ENCODE measurements around the gene UNC45A.
A peak's percentile ranks its signal among the peaks of the same experiment; 100 is the strongest.
"Not testable (repeated sequence)": the region's sequence is repeated elsewhere in the genome, so short reads cannot be mapped to it uniquely, and the experiment has no call there.

The UNC45A gene

DNA sequence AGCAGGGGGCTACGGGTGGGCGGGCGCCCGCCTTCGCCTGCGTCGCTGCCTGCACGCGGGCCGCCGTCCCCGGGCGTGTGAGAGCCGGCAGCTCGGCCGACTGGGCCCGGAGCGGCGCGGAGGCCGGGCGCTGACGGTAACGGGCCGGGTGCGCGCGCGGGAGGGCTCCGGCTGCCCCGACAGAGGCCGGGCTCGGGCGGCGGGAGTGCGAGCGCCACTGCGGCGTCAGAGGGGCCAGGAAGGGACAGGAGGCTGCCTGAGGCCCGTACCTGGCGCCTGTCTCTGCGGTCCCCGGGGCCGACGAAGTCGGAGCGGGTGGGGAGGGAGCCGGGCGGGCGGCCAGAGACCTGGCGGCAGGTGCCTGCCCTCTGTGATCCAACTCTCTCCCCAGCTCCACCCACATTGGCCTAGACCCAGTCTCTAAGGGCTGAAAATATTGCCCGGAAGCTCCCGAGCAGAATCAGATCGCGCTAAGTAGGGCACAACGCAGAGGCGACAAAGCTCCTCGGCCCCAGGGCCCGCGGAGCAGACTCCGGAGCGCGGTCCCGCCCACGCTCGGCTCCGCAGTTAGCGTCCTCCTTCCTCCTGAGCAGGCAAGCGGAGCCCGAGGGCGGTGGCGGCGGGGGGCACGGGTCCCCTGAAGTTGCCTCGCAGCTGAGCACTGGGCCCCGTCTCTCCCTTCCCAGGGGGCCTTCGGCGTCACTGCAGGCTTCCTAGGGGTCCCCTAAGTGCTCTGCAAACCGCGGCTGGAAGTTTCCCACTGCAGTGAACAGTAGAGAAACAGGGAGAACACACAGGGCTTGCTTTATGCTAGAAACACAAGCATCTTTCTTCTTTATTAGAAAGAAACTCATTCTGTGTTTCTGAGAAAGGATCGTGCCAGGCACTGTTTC, 32.0 kb upstream of the UNC45A start, which contains the start of gene MAN2A2:
Gene MAN2A2 (plus strand): TSS at position 463 of the 893 bp plus-strand sequence. CDS start 906 bp downstream, outside the sequence.
- no peak for DNase-seq (ENCODE audit: low read depth, low spot score)
- H3K27ac ChIP-seq, result peak within 1 kb of the TSS; percentile 65

DNA sequence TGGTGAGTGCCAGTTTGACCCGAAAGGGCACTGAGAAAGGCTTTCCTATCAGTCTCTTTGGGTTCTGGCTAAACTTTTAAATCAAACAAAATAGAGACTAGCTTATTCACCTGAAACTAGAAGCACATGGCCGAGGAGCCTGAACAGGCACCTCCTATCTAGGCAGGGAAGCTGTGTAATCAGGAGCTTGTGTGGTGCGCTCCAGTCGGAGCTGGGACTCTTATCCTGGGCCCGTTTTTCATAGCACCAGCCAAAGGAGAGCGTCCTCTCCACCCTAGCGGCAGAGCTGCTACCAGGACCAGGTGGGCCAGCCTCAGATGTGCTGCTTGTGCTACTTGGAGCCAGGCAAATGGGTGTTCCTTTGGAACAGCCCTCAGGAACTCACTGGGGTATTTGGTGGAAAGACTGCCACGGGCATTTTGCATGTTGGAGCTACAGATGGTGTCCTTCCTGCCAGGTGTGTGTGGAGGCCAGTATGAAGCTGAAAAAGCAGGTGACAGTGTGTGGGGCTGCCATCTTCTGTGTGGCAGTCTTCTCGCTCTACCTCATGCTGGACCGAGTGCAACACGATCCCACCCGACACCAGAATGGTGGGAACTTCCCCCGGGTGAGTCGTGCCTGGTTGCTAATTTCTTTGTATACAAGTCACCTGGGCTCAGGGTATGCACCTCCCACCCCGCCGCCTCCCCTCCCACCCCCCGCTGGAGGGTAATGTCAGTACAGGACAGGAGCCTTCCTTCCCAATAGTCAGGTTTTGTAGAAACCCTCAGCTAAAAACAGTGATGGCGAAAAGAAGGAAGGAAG, 31.1 kb upstream of the UNC45A start:
- DNase-seq (ENCODE audit: low read depth, low spot score), result no peak
- H3K27ac ChIP-seq, result no peak overlapping the region

DNA sequence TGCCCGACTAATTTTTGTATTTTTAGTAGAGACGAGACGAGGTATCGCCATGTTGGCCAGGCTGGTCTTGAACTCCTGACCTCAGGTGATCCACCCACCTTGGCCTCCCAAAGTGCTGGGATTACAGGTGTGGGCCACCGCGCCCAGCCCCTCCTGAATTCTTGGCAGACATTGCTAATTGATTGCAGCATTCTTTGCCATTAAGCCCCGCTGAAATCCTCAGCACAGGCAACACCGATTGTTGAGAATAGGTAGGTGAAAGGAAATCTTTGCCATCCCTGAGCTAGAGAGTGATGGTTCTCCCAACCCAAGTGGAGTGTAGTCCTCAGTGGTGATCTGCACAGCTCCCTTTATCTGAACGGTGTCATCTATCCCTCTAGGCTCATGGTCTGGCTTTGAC, 30.3 kb upstream of the UNC45A start:
- no peak overlapping the region for H3K27ac ChIP-seq
- DNase-seq (ENCODE audit: low read depth, low spot score), result no peak

DNA sequence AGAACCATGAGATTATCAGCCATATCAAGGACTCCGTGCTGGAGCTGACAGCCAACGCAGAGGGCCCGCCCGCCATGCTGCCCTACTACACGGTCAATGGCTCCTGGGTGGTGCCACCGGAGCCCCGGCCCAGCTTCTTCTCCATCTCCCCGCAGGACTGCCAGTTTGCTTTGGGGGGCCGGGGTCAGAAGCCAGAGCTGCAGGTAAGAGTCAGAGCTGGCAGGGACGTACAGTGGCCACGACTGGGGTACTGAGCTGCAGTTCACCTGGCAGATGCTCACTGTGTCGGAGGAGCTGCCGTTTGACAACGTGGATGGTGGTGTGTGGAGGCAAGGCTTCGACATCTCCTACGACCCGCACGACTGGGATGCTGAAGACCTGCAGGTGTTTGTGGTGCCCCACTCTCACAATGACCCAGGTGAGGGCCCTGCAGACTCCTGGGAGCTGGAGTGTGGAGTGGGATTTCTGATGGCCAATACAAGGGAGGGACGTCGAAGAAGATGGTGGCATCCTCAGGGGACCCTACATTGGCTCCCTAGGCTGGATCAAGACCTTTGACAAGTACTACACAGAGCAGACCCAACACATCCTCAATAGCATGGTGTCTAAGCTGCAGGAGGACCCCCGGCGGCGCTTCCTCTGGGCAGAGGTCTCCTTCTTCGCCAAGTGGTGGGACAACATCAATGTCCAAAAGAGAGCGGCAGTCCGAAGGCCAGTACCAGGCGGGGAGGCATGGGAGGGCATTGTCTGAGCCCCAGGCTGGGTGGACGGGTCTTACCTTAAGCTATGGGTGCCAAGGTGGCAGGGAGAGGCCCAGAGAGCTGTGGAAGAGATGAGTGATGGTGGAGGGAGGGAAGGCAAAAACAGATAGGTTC, 29.5 kb upstream of the UNC45A start:
- no peak overlapping the region for H3K27ac ChIP-seq
- DNase-seq (ENCODE audit: low read depth, low spot score), result no peak

DNA sequence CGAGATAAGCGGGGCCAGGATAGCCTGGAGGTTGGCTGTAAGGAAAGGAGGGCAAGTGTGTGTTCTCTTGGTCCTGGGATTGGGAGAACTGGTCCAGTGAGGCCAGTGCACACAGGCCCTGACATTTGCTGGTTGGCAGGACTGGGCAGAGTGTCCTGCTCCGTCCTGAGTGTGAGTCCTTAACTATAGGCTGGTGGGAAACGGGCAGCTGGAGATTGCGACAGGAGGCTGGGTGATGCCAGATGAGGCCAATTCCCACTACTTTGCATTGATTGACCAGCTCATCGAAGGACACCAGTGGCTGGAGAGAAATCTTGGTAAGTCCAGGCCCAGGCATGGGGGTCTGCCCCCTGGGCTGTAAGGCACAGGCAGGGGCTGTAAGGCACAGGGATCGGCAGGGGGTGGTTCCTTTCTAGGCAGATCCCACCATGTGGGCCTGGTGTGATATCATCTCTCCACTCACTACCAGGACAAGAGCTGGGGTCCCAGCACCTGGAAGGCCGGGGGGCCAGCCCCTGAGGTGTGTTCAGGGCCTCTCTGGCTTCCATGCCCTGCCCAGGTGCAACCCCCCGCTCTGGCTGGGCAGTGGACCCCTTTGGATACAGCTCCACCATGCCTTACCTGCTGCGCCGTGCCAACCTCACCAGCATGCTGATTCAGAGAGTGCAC, 28.8 kb upstream of the UNC45A start:
- H3K27ac ChIP-seq, result no peak overlapping the region
- DNase-seq (ENCODE audit: low read depth, low spot score), result no peak

DNA sequence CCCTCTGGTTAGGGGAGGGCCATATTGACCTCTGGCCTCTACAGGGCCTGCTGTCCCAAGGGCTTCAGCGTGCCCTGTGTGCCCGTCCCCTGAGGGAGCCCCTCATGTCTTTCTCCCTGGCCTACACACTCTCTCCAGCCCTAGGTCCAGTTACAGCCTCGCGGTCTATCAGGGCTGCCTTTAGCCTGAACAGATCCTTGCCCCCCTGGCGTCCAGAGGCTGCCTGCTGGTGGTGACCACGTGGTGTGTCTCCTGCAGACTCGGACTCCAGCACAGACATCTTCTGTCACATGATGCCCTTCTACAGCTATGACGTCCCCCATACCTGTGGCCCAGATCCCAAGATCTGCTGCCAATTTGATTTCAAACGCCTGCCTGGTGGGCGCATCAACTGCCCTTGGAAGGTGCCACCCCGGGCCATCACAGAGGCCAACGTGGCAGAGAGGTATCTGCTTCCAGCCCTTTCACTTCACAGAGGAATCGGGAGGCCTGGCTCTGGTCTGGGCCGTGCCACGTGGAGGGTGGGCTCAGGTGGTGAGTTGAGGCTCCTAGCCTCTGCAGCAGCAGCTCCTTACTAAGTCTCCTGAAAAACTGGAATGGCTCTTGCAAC, 27.9 kb upstream of the UNC45A start:
- DNase-seq (ENCODE audit: low read depth, low spot score), result no peak
- no peak overlapping the region for H3K27ac ChIP-seq

DNA sequence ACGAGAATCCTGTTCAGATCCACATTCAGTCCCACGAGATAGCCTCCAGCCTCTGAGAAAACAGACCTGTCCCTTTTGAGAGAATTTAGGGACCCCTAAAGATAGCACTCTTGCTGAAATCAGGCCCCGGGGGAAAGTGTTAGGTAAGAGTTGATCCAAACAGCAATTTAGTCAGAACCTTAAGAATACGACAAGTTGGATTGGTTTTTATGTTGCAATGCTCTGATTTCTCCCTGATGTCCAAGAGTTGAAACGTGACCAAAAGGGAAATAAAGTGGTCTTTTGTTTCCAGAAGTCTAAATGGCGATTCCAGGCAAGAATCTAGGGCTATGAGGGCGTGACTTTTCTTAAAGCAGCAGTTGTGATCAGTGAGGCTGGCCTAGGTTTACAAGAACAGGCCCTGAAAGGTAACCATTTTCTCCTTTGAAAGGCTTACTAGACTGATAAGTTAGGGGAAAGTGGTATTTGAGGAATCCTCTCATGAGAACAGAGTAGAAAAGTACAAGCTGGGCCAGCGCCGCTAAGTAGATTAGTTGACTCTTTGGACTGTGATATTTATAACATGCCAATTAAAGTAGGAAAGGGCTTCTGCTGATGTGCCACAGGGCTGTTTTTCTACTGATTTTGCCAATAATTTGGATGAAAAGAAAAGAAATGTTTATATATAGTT, 27.1 kb upstream of the UNC45A start:
- no peak for DNase-seq (ENCODE audit: low read depth, low spot score)
- no peak overlapping the region for H3K27ac ChIP-seq

DNA sequence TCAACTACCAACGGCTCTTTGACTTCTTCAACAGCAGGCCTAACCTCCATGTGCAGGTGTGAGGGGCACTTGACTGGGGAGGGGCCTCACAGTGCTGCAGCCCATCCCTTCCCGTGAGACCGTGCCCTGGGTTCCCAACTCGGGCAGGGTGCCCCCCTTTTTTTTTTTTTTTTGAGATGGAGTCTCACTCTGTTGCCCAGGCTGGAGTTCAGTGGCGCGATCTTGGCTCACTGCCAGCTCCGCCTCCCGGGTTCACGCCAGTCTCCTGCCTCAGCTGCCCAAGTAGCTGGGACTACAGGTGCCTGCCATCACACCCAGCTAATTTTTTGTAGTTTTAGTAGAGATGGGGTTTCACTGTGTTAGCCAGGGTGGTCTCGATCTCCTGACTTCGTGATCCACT, 25.6 kb upstream of the UNC45A start:
- not testable (repeated sequence) for H3K27ac ChIP-seq; DNase-seq (ENCODE audit: low read depth, low spot score)

DNA sequence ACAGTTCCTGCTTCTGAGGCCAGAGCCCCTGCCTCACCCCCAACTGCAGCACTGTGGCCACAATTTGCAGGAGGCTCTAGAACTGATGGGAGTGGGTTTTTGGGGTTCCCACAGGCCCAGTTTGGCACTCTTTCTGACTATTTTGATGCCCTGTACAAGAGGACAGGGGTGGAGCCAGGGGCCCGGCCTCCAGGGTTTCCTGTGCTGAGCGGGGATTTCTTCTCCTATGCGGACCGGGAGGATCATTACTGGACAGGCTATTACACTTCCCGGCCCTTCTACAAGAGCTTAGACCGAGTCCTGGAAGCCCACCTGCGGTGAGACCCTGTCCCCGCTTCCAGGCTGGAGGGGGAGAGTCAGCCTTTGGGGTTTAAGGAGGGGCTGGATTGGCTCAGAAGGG, 25.1 kb upstream of the UNC45A start:
- H3K27ac ChIP-seq, result no peak overlapping the region
- DNase-seq (ENCODE audit: low read depth, low spot score), result no peak

DNA sequence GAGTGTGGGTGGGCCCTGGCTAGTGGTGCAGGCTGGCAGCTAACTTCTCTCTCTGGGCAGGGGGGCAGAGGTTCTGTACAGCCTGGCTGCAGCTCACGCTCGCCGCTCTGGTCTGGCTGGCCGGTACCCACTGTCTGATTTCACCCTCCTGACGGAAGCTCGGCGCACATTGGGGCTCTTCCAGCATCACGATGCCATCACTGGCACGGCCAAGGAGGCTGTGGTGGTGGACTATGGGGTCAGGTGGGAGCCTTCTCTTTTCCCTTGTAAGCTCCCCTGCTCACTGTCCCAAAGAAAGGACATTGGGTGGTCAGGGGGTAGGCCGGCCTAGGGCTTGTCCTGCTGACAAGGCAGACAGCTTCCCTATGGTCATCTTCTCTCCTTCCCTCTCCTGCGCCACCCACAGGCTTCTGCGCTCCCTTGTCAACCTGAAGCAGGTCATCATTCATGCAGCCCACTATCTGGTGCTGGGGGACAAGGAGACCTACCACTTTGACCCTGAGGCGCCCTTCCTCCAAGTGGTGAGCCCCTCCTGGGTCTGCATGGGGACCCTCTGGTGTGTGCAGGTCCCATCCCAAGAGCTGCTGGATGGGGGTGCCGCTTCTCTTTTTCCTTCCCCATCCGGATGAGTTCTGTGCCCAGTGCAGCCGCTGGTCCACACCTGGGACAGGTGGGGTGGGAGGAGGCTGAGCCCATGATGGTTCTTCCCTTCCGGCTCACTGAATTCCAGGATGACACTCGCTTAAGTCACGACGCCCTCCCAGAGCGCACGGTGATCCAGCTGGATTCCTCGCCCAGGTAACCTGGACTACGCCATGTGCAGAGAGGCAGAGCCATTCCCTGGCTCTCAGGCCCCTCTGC, 24.4 kb upstream of the UNC45A start:
- no peak overlapping the region for H3K27ac ChIP-seq
- DNase-seq (ENCODE audit: low read depth, low spot score), result no peak

DNA sequence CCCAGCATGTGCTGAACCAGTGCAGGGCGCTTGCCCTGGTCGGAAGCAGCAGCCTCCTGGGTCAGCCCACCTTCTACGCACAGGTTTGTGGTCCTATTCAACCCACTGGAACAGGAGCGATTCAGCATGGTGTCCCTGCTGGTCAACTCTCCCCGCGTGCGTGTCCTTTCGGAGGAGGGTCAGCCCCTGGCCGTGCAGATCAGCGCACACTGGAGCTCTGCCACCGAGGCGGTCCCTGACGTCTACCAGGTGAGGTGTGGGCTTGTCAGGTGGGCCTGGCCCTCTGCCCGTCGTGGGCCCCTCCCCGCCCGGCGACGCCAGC, 23.8 kb upstream of the UNC45A start:
- no peak overlapping the region for H3K27ac ChIP-seq
- DNase-seq (ENCODE audit: low read depth, low spot score), result no peak

DNA sequence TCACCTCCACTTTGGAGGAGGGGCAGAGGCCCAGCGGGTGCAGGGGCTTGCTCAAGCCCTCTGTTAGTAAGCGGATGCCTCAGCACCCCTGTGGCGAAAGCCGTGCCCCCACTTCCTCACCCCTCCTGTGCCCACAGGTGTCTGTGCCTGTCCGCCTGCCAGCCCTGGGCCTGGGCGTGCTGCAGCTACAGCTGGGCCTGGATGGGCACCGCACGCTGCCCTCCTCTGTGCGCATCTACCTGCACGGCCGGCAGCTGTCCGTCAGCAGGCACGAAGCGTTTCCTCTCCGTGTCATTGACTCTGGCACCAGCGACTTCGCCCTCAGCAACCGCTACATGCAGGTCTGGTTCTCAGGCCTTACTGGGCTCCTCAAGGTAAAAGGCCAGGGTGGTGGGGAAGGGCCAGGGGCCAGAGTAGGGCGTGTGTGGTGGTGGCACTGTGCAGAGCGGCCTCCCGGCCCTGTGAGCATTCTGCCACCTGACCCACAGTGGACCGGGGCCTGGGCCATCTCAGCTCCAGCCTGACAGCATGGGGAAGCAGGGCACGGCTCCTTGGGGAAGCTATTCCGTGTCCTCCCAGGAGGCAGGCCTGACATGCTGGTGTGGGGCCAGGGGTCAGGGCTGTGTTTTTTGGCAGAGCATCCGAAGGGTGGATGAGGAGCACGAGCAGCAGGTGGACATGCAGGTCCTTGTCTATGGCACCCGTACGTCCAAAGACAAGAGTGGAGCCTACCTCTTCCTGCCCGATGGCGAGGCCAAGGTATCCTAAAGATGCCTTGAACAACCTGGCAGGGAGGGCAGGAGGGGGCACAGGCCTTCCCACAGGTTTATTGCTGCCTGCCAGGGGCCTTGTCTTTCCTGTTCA, 22.9 kb upstream of the UNC45A start:
- H3K27ac ChIP-seq, result no peak overlapping the region
- DNase-seq (ENCODE audit: low read depth, low spot score), result no peak

DNA sequence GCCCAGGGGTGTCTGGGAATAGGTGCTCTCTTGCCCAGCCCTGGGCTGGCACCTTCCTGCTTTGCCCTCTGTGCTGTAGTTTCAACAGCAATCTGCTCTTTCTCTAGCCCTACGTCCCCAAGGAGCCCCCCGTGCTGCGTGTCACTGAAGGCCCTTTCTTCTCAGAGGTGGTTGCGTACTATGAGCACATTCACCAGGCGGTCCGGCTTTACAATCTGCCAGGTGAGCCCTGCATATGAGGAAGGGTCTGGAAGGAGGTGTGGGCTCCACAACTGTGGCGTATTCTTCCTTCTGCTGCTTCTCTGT, 22.4 kb upstream of the UNC45A start:
- H3K27ac ChIP-seq, result no peak overlapping the region
- DNase-seq (ENCODE audit: low read depth, low spot score), result no peak

DNA sequence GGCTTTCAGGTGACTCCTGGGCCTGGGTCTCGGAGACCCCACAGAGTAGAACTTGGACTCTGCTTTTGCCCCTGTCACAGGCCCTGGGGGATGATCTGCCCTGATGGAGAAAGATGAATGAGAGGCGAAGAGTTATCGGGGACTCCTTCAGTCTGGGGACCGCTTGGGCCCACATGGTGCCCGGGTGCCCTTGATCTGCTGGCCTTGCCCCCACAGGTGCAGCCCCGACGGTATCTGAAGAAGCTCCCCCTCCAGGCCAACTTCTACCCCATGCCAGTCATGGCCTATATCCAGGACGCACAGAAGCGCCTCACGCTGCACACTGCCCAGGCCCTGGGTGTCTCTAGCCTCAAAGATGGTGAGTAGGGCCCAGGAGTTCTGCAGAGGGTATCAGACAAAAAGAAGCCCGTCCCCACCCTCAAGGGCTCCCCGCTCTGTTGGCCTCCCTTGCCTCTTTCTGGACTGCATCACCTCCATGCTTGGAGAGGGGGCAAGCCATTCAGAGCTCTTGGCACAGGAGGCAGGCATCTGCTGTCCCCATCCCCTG, 21.6 kb upstream of the UNC45A start:
- no peak overlapping the region for H3K27ac ChIP-seq

DNA sequence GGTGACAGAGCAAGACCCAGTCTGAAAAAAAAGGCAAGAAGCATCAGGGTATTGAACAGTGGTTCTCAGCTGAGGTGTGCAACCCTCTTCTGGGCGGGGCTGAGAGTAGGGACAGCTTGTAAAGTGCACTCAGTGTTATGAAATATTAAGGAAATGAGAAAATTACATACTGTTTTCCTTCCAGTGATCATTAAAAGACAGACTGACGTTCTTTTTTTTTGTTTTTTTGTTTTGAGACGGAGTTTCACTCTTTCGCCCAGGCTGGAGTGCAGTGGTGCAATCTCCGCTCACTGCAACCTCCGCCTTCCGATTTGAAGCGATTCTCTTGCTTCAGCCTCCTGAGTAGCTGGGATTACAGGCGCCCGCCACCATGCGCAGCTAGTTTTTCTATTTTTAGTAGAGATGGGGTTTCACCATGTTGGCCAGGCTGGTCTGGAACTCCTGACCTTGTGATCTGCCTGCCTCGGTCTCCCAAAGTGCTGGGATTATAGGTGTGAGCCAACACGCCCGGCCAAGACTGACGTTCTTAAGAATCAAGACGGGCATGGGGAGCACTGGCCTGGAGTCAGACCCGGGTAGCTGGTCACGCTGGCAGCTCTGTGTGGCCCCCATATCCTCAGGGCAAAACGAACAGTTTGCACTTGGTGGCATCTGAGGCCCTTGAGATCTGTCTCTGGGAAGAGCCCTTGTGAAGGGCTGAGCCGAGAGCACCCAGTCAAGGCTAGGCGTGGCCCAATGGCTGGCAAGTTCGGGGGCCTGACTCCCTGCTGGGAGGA, 20.6 kb upstream of the UNC45A start:
- DNase-seq (ENCODE audit: low read depth, low spot score), result no peak
- H3K27ac ChIP-seq, result no peak overlapping the region

More for the DNA sequence above, 21.6 kb upstream of the UNC45A start:
- no peak for DNase-seq (ENCODE audit: low read depth, low spot score)

DNA sequence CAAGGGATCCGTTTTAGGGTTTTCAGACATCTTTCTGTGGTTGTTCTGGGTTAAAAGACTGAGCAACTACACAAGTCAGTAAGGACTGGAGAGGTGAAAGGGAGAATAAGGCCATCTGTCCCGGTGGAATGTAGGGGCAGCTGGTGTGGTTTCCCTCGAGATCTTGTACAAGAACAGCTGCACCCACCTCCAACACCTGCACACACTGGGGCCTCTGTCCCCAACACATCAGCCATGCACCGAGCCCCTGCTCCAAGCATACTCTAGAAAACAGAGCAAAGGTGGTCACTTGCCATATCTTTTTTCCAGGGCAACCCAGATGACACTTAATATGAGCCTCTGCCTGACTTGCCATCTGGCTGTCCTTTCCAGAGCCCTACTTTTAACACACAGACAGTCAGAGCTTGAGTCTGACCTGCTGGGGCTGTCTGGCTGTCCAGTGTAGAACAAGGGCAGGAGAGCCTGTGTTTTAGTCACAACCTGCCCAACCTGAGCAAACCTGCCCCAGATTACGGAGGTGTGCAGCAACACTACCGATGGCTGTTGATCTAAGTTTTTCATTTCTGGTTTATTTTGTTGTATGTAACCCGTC, 19.8 kb upstream of the UNC45A start:
- DNase-seq (ENCODE audit: low read depth, low spot score), result no peak
- no peak overlapping the region for H3K27ac ChIP-seq

Data from epithelial cell of prostate (primary cell).